Mesodermal cell (in vitro differentiated cells): ENCODE measurements around the gene FBXO10.

Experiments
- H3K27ac ChIP-seq: 2 replicates; pipeline ENCODE4 v1.7.0; 2013; ENCODE audit warnings: mild to moderate bottlenecking, low read depth, low read length, moderate library complexity; ENCODE audit not compliant: severe bottlenecking
- H3K36me3 ChIP-seq: 2 replicates; pipeline ENCODE4 v1.7.1; 2013; ENCODE audit warnings: mild to moderate bottlenecking, low read length, moderate library complexity; ENCODE audit not compliant: control insufficient read depth, insufficient read depth
- H3K4me1 ChIP-seq: one replicate; pipeline ENCODE4 v1.7.1; 2013; ENCODE audit warnings: mild to moderate bottlenecking, low read length; ENCODE audit not compliant: insufficient read depth, control insufficient read depth, poor library complexity, severe bottlenecking
- H3K4me3 ChIP-seq: 2 replicates; pipeline ENCODE4 v1.7.0; 2013; ENCODE audit warnings: low read length, control low read depth, mild to moderate bottlenecking; ENCODE audit not compliant: insufficient read depth, poor library complexity, severe bottlenecking; ENCODE audit errors: extremely low read depth
- H3K9me3 ChIP-seq: 2 replicates; pipeline ENCODE4 v1.7.1; 2013; ENCODE audit warnings: mild to moderate bottlenecking, low read length, moderate library complexity; ENCODE audit not compliant: control insufficient read depth
- WGBS, 2 experiments: methylation state at CpG; one replicate each; pipeline ENCODE4 v1.1.5; 2013; ENCODE audit warnings: missing lambda C conversion rate in 2 of 2; ENCODE audit not compliant: insufficient coverage in 2 of 2; 5-methylcytosine and 5-hydroxymethylcytosine counted together

Gene FBXO10

GRCh38 chr9:37551468-37551867 is 24.7 kb downstream of the FBXO10 start:
- H3K4me1 ChIP-seq: no peaks in the 10 kb centered on the region
- WGBS, 2 experiments: 77 to 80% methylated on average over 3 of the region's 3 CpGs
- no peaks in the 10 kb centered on the region for H3K9me3 ChIP-seq
- H3K4me3 ChIP-seq: no peak overlapping the region
- H3K36me3 ChIP-seq: no peaks in the 10 kb centered on the region
- no peak overlapping the region for H3K27ac ChIP-seq

- H3K9me3 ChIP-seq: no peaks in the 10 kb centered on the region
- H3K27ac ChIP-seq: no peak overlapping the region
- H3K36me3 ChIP-seq: peaks cover 4% of the 10 kb centered on the region
- H3K4me1 ChIP-seq: no peaks in the 10 kb centered on the region
- no peak overlapping the region for H3K4me3 ChIP-seq
- WGBS, 2 experiments: 85 to 91% methylated on average over 1 of the region's 1 CpG
Measured at GRCh38 chr9:37550781-37551180, 25.4 kb downstream of the FBXO10 start.

GRCh38 chr9:37549527-37549926 is 26.7 kb downstream of the FBXO10 start:
- Histone ChIP-seq H3K27ac (no peak overlapping the region), H3K4me1 (no peaks in the 10 kb centered on the region), H3K4me3 (no peak overlapping the region), H3K9me3 (no peaks in the 10 kb centered on the region), H3K36me3 (peaks cover 10% of the 10 kb centered on the region)

GRCh38 chr9:37547328-37547878 is 28.8 kb downstream of the FBXO10 start:
- Histone ChIP-seq H3K27ac (no peak overlapping the region), H3K9me3 (no peaks in the 10 kb centered on the region), H3K36me3 (peaks cover 10% of the 10 kb centered on the region), H3K4me3 (no peak overlapping the region), H3K4me1 (no peaks in the 10 kb centered on the region)
- 89 to 94% methylated on average over 3 to 4 of the region's 5 CpGs for WGBS, 2 experiments

- peaks cover 46% of the 10 kb centered on the region for H3K36me3 ChIP-seq
- H3K27ac ChIP-seq: no peak overlapping the region
- H3K4me3 ChIP-seq: no peak overlapping the region
- H3K9me3 ChIP-seq: no peaks in the 10 kb centered on the region
- no peaks in the 10 kb centered on the region for H3K4me1 ChIP-seq
- WGBS, 2 experiments: no CpG with 5 or more reads among the region's 1 CpG
Measured at GRCh38 chr9:37543468-37543867, 32.7 kb downstream of the FBXO10 start.

- Histone ChIP-seq H3K4me3 (no peak overlapping the region), H3K4me1 (no peaks in the 10 kb centered on the region), H3K27ac (no peak overlapping the region), H3K36me3 (peaks cover 51% of the 10 kb centered on the region), H3K9me3 (no peaks in the 10 kb centered on the region)
- WGBS, 2 experiments: 57% methylated on average over 1 of the region's 1 CpG; no CpG with 5 or more reads in 1 of the 2 experiments
Measured at GRCh38 chr9:37542895-37543294, 33.3 kb downstream of the FBXO10 start.

GRCh38 chr9:37542488-37542887 is 33.7 kb downstream of the FBXO10 start:
- H3K27ac ChIP-seq: no peak overlapping the region
- peaks cover 55% of the 10 kb centered on the region for H3K36me3 ChIP-seq
- H3K4me3 ChIP-seq: no peak overlapping the region
- WGBS, 2 experiments: 80 to 86% methylated on average over 1 to 4 of the region's 6 CpGs
- no peaks in the 10 kb centered on the region for H3K4me1 ChIP-seq
- no peaks in the 10 kb centered on the region for H3K9me3 ChIP-seq

- Histone ChIP-seq H3K27ac (no peak overlapping the region), H3K4me1 (no peaks in the 10 kb centered on the region), H3K36me3 (peaks cover 66% of the 10 kb centered on the region), H3K4me3 (no peak overlapping the region), H3K9me3 (no peaks in the 10 kb centered on the region)
- WGBS, 2 experiments: 94 to 96% methylated on average over 7 to 8 of the region's 8 CpGs
Measured at GRCh38 chr9:37541465-37541864, 34.7 kb downstream of the FBXO10 start.

GRCh38 chr9:37540634-37541033 is 35.5 kb downstream of the FBXO10 start:
- no CpG with 5 or more reads among the region's 3 CpGs for WGBS, 2 experiments
- Histone ChIP-seq H3K9me3 (no peaks in the 10 kb centered on the region), H3K27ac (no peak overlapping the region), H3K4me1 (no peaks in the 10 kb centered on the region), H3K4me3 (no peak overlapping the region), H3K36me3 (peaks cover 61% of the 10 kb centered on the region)

- no peak overlapping the region for H3K27ac ChIP-seq
Measured at GRCh38 chr9:37539634-37540033, 36.5 kb downstream of the FBXO10 start.

GRCh38 chr9:37538099-37538498 is 38.1 kb downstream of the FBXO10 start:
- Histone ChIP-seq H3K36me3 (peaks cover 56% of the 10 kb centered on the region), H3K4me3 (no peak overlapping the region), H3K4me1 (no peaks in the 10 kb centered on the region), H3K27ac (no peak overlapping the region), H3K9me3 (no peaks in the 10 kb centered on the region)
- 96 to 99% methylated on average over 6 of the region's 7 CpGs for WGBS, 2 experiments

More at GRCh38 chr9:37539634-37540033, 36.5 kb downstream of the FBXO10 start:
- peaks cover 56% of the 10 kb centered on the region for H3K36me3 ChIP-seq
- no peak overlapping the region for H3K4me3 ChIP-seq
- H3K4me1 ChIP-seq: no peaks in the 10 kb centered on the region
- no peaks in the 10 kb centered on the region for H3K9me3 ChIP-seq
